Esophagus muscularis mucosa (tissue), 4 donors: ENCODE results near the gene STOX2. TPM values are rescaled to one million over a fixed set of nuclear protein-coding genes. Genes with fewer than 3 reads are reported as not detected.

ENCODE experiments used
- DNase-seq: peaks from one replicate; pipeline ENCODE4 v3.0.0-alpha.2; 2017; ENCODE audit errors: extremely low spot score
- H3K27ac ChIP-seq, 4 donors: fragments of 200-600 bp; sonication (generic); replicated peaks in 1 of 4; 1 replicate in 3 of 4; 2 replicates in 1 of 4; pipeline ENCODE4 v1.5.1; 2016 to 2019; ENCODE audit warnings: mild to moderate bottlenecking in 1 of 4
- H3K27me3 ChIP-seq, 4 donors: fragments of 200-600 bp; sonication (generic); one replicate each; pipeline versions ENCODE4 v1.5.1 to v1.6.0; 2016 to 2019
- H3K36me3 ChIP-seq, 4 donors: fragments of 200-600 bp; sonication (generic); one replicate each; pipeline ENCODE4 v1.5.1; 2016 to 2019
- H3K4me1 ChIP-seq, 4 donors: fragments of 200-600 bp; sonication (generic); one replicate each; pipeline ENCODE4 v1.5.1; 2016 to 2019
- H3K4me3 ChIP-seq, 4 donors: fragments of 200-600 bp; sonication (generic); 1 replicate in 2 of 4; 2 replicates in 2 of 4; pipeline ENCODE4 v1.5.1; 2016 to 2019; ENCODE audit warnings: mild to moderate bottlenecking in 4 of 4, moderate library complexity in 1 of 4
- H3K9me3 ChIP-seq, 4 donors: fragments of 200-600 bp; sonication (generic); 1 replicate in 3 of 4; 2 replicates in 1 of 4; pipeline ENCODE4 v1.5.1; 2016 to 2019
- EP300 ChIP-seq: sonication (generic); formaldehyde crosslinking; IDR thresholded peaks from one replicate; pipeline ENCODE4 v1.6.1; 2017; ENCODE audit warnings: antibody characterized with exemption
- POLR2A ChIP-seq: fragments of 450-650 bp; IDR thresholded peaks from one replicate; pipeline ENCODE4 v1.6.1; 2017; ENCODE audit warnings: antibody characterized with exemption, moderate library complexity, mild to moderate bottlenecking, low read depth
- POLR2AphosphoS5 ChIP-seq, 2 donors: sonication (generic); formaldehyde crosslinking; IDR thresholded peaks; one replicate each; pipeline ENCODE4 v1.6.1; 2017; ENCODE audit warnings: antibody characterized with exemption in 2 of 2
- WGBS: methylation state at CpG from one replicate; pipeline ENCODE4 v1.1.5; 2018; 5-methylcytosine and 5-hydroxymethylcytosine counted together
- intact Hi-C: fragments of 100-400 bp; cut with DNase I; formaldehyde crosslinking; loops from one replicate; pipeline ENCODE4 v1.15.1; 2023
- total RNA-seq, 4 donors: library from RNA; depleted of rRNA; stranded (reverse); fragments of >200 nt; gene quantifications; one replicate each; pipeline versions ENCODE4 v1.1.0 to v1.2.1, GENCODE V29; 2016
- TF ChIP-seq, protein P1 (sequence below), 3 experiments: fragments of 200-600 bp in 2 of 3; fragments of 450-650 bp in 1 of 3; sonication (generic) in 2 of 3; IDR thresholded peaks; one replicate each; pipeline ENCODE4 v1.5.1; 2017 to 2019; ENCODE audit warnings: antibody characterized with exemption in 3 of 3, mild to moderate bottlenecking in 2 of 3, moderate library complexity in 1 of 3

The STOX2 gene
- total RNA-seq, 4 donors from 2014 or later = 7.0 to 11.7 (median 10.5) TPM

DNA sequence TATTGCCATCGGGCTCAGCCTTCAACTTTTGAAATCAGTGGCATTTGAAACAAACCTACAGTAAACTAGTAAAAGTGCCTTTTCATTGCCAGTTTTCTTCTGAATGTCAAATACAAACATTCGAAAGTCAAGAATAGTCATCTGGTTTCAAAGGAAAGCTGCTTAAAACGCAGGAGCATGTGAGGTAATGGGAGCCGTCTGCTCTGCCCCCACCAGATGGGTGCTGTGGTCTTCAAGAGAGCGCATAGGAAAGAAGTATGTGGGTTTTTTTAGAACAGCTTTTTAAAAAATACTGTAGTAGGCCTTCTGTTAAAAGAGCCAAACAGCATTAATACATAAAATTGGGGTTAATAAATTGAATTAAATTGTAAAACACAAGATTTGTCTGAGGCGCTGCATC is 88.6 kb downstream of the STOX2 start:
- no peaks in the 10 kb centered on the region for H3K27me3 ChIP-seq
- intact Hi-C loops = no loop called here
- no peaks in the 10 kb centered on the region for H3K9me3 ChIP-seq
- no peaks in the 10 kb centered on the region for H3K36me3 ChIP-seq
- no peak overlapping the region for H3K4me3 ChIP-seq
- H3K4me1 ChIP-seq = peaks cover 3 to 11% (median 7%) of the 10 kb centered on the region in 4 donors
- no peak for DNase-seq
- no peak overlapping the region for H3K27ac ChIP-seq
- TF ChIP-seq POLR2A = no peak
- TF ChIP-seq, protein P1, sequence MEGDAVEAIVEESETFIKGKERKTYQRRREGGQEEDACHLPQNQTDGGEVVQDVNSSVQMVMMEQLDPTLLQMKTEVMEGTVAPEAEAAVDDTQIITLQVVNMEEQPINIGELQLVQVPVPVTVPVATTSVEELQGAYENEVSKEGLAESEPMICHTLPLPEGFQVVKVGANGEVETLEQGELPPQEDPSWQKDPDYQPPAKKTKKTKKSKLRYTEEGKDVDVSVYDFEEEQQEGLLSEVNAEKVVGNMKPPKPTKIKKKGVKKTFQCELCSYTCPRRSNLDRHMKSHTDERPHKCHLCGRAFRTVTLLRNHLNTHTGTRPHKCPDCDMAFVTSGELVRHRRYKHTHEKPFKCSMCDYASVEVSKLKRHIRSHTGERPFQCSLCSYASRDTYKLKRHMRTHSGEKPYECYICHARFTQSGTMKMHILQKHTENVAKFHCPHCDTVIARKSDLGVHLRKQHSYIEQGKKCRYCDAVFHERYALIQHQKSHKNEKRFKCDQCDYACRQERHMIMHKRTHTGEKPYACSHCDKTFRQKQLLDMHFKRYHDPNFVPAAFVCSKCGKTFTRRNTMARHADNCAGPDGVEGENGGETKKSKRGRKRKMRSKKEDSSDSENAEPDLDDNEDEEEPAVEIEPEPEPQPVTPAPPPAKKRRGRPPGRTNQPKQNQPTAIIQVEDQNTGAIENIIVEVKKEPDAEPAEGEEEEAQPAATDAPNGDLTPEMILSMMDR (IDR thresholded peaks at IDR 0.05) = no peak
- TF ChIP-seq POLR2AphosphoS5 (IDR thresholded peaks at IDR 0.05) = no peak
- TF ChIP-seq EP300 = no peak
- 92% methylated on average over 6 of the region's 6 CpGs for WGBS

DNA sequence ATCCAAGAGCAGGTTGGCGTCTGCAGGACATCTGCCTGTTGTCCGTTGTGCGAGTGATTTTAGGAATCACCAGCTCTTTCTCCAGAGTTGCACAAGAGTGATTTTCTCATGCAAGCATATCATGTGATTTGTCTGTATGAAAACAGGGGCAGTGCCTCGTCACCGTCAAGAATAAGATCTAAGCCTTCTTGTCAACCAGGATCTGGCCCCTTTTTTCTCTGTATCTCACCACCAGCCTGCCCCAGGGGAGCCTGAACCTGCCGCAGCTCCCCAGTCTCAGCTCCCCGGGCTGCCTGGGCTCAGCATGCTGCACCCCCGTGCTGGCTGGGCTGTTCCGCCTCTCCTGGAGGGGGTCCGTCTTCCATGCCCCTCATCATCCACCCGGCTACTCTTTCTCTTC is 90.5 kb downstream of the STOX2 start:
- TF ChIP-seq, protein P1 (IDR thresholded peaks at IDR 0.05) = no peak
- TF ChIP-seq POLR2AphosphoS5 (IDR thresholded peaks at IDR 0.05) (no peak), POLR2A (no peak), EP300 (no peak)
- Histone ChIP-seq H3K9me3 (no peaks in the 10 kb centered on the region), H3K27ac (no peak overlapping the region), H3K36me3 (no peaks in the 10 kb centered on the region), H3K4me3 (no peak overlapping the region), H3K4me1 (peaks cover 0 to 4% (median 1%) of the 10 kb centered on the region in 4 donors), H3K27me3 (no peaks in the 10 kb centered on the region)
- DNase-seq = no peak
- intact Hi-C loops = no loop called here
- 85% methylated on average over 11 of the region's 11 CpGs for WGBS

DNA sequence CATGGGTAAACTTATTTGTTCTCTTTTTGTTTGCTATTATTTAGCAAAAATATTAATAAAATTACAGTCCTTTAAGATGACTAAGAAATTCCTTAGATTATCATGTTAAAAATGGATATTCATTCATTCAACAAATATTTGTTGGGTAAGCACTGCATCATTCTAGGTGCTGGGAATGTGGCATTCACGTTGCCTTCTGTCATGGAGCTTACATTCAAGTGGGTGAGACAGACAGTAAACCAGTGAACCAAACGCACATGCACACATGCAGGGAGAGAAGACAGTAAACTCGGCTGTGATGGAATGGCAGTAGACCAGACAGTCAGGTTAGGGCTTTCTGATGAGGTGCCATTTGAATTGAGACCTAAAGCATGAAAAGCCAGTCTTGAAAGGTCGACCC is 91.8 kb downstream of the STOX2 start:
- 70% methylated on average over 4 of the region's 4 CpGs for WGBS
- H3K4me1 ChIP-seq = peaks cover 0 to 4% (median 1%) of the 10 kb centered on the region in 4 donors
- H3K27me3 ChIP-seq = no peaks in the 10 kb centered on the region
- peaks cover 0 to 4% (median 0%) of the 10 kb centered on the region in 4 donors for H3K36me3 ChIP-seq
- H3K27ac ChIP-seq = no peak overlapping the region
- intact Hi-C loops = no loop called here
- DNase-seq = no peak
- no peaks in the 10 kb centered on the region for H3K9me3 ChIP-seq
- no peak for TF ChIP-seq POLR2AphosphoS5 (IDR thresholded peaks at IDR 0.05)
- TF ChIP-seq, protein P1 (IDR thresholded peaks at IDR 0.05) = no peak
- TF ChIP-seq EP300 = no peak
- no peak for TF ChIP-seq POLR2A
- H3K4me3 ChIP-seq = no peak overlapping the region

DNA sequence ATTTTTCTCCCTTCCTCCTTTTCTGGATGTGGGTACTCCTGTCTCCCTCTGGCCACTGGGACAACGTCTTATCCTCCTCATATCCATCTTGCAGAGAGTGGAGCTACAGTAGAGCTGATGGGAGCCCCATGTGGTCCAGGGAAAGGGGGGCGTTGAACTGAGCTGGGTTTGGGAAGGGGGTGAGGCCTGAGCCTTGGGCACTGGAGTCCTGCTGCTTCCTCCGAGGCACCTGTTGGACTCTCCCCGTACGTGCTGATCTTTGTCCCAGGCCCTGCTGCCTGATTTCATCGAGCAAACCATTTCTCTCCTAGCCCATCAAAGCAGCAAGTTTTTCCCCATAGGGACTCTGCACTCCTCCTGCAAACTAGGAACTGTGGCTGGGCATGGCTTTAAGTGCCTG is 94.3 kb downstream of the STOX2 start:
- H3K9me3 ChIP-seq = no peaks in the 10 kb centered on the region
- no peaks in the 10 kb centered on the region for H3K27me3 ChIP-seq
- no peak overlapping the region for H3K27ac ChIP-seq
- peaks cover 0 to 17% (median 6%) of the 10 kb centered on the region in 4 donors for H3K36me3 ChIP-seq
- TF ChIP-seq POLR2A = no peak
- TF ChIP-seq EP300 = no peak
- TF ChIP-seq, protein P1 (IDR thresholded peaks at IDR 0.05) = no peak
- no peak for TF ChIP-seq POLR2AphosphoS5 (IDR thresholded peaks at IDR 0.05)
- H3K4me1 ChIP-seq = peaks cover 0 to 4% (median 1%) of the 10 kb centered on the region in 4 donors
- intact Hi-C loops = no loop called here
- no peak for DNase-seq
- 98% methylated on average over 6 of the region's 6 CpGs for WGBS
- no peak overlapping the region for H3K4me3 ChIP-seq
